SH-SY5Y (cell line): ENCODE measurements around the gene MAN2B2.

Experiments used
- GATA2 ChIP-seq: IDR thresholded peaks from 2 replicates; pipeline ENCODE4 v1.6.1; 2011; ENCODE audit warnings: mild to moderate bottlenecking, low read depth, low read length
- GATA3 ChIP-seq: IDR thresholded peaks from 2 replicates; pipeline ENCODE4 v1.6.1; 2011; ENCODE audit warnings: low read depth, mild to moderate bottlenecking, low read length, moderate library complexity

GRCh38 chr4:6668391-6668790 lies 93.4 kb downstream of the MAN2B2 start:
- no peak for TF ChIP-seq GATA2
- TF ChIP-seq GATA3: no peak
